Heart right ventricle (tissue), 16 donors: ENCODE measurements around the gene ATF6B. TPM values are rescaled to one million over a fixed set of nuclear protein-coding genes. Genes with fewer than 3 reads are reported as not detected.
"Not testable (repeated sequence)": the region's sequence is repeated elsewhere in the genome, so short reads cannot be mapped to it uniquely, and the experiment has no call there.

Experiments
- ATAC-seq, 8 donors: fragments of 200-7000 bp; cut with Tn5 transposase; one replicate each; pipeline ENCODE4 v1.9.1; 2020; ENCODE audit warnings: mild to moderate bottlenecking in 8 of 8, moderate library complexity in 8 of 8, moderate number of reproducible peaks in 1 of 8
- DNase-seq, 2 donors: peaks; one replicate each; pipeline ENCODE4 v3.0.0-alpha.2; 2020
- H3K27ac ChIP-seq, 10 donors: fragments of 200-600 bp; sonication (generic) in 2 of 10; one replicate each; pipeline versions ENCODE4 v1.5.0 to v1.8.0; 2020 to 2022; ENCODE audit warnings: mild to moderate bottlenecking in 3 of 10
- H3K27me3 ChIP-seq, 7 donors: fragments of 200-600 bp; one replicate each; pipeline ENCODE4 v1.8.0; 2021 to 2022; ENCODE audit warnings: mild to moderate bottlenecking in 2 of 7
- H3K36me3 ChIP-seq, 9 donors: fragments of 200-600 bp; sonication (generic) in 1 of 9; one replicate each; pipeline versions ENCODE4 v1.5.0 to v1.8.0; 2020 to 2022; ENCODE audit warnings: mild to moderate bottlenecking in 2 of 9
- H3K4me1 ChIP-seq, 9 donors: fragments of 200-600 bp; sonication (generic) in 1 of 9; one replicate each; pipeline versions ENCODE4 v1.5.0 to v1.8.0; 2020 to 2022; ENCODE audit warnings: mild to moderate bottlenecking in 4 of 9
- H3K4me3 ChIP-seq, 10 donors: fragments of 200-600 bp; sonication (generic) in 2 of 10; one replicate each; pipeline versions ENCODE4 v1.5.0 to v1.8.0; 2020 to 2022; ENCODE audit warnings: mild to moderate bottlenecking in 7 of 10, moderate library complexity in 2 of 10
- H3K9me3 ChIP-seq, 11 donors: fragments of 200-600 bp in 10 of 11; sonication (generic) in 2 of 11; one replicate each; pipeline versions ENCODE4 v1.5.0 to v1.8.0; 2013 to 2022; ENCODE audit warnings: mild to moderate bottlenecking in 2 of 11, control low read depth in 1 of 11, moderate library complexity in 1 of 11
- WGBS, 2 donors: extraction: QIAGEN DNeasy Blood & Tissue Kit; methylation state at CpG; one replicate each; pipeline ENCODE4 v1.1.7; 2013; ENCODE audit warnings: inconsistent platforms in 1 of 2; 5-methylcytosine and 5-hydroxymethylcytosine counted together
- intact Hi-C, 10 donors: fragments of 100-400 bp; cut with DNase I; formaldehyde crosslinking; loops; one replicate each; pipeline versions ENCODE4 v1.11.1 to v1.14.2; 2022
- polyA plus RNA-seq, 2 donors: library from polyadenylated mRNA; stranded (reverse); fragments of 200-250 nt; gene quantifications; one replicate each; pipeline ENCODE4 v1.2.3, GENCODE V29; 2013
- total RNA-seq, 10 donors: library from RNA; stranded (reverse); fragmentation: NEBNext Ultra II Directional in 3 of 10; extraction: Animal tissue kit (Norgen Biotek cat#: 25700) in 3 of 10; gene quantifications; one replicate each; pipeline versions ENCODE4 v1.2.1 to v1.2.4, GENCODE V29; 2021 to 2023
- TF ChIP-seq, protein P1 (sequence below), 9 donors: fragments of 200-600 bp; sonication (generic) in 2 of 9; IDR thresholded peaks; one replicate each; pipeline versions ENCODE4 v1.5.0 to v1.8.0; 2021 to 2022; ENCODE audit warnings: antibody characterized with exemption in 9 of 9, mild to moderate bottlenecking in 5 of 9, moderate library complexity in 1 of 9
- donor health status: Arrhythmogenic right ventricular cardiomyopathy.
- donor health status: ischemic (EF 13 %, LVEDD 7.1; RV severe dilation, severe dysfunction).
- donor health status: healthy with polysubstance abuse.
- donor health status: DM: no; HTN: yes; CAD: no.
- donor health status: DM: no; HTN: no; CAD: no.
- donor health status: ischemic (EF 25% LVEDD 6.9; RV normal size, moderate dysfunction).
- donor health status: ischemic (EF 25% LVEDD 5.7; RV mildly dilated, moderate dysfunction).
- donor health status: healthy.
- donor health status: DM: yes; HTN: yes; CAD: no.
- donor health status: Ischemic cardiomyopathy.
- donor health status: ischemic (EF 35%, LVEDD 5.7; RV mildly dilated, moderate dysfunction).
- donor health status: nonischemic (EF 11% LVEDD 7.7; RV severe dilation, severe dysfunction).
- donor health status: DM: yes; HTN: yes; CAD: no.
- donor health status: PGD.
- donor health status: ischemic (EF 29% LVEDD 5.4; RV normal size, mild dysfunction).
- donor health status: nonischemic (EF 23%, LVEDD 6.1; RV moderate dilation, normal function).

Gene ATF6B
- total and polyA plus RNA-seq, 12 donors = 20.1 to 47.0 (median 29.4) TPM

DNA sequence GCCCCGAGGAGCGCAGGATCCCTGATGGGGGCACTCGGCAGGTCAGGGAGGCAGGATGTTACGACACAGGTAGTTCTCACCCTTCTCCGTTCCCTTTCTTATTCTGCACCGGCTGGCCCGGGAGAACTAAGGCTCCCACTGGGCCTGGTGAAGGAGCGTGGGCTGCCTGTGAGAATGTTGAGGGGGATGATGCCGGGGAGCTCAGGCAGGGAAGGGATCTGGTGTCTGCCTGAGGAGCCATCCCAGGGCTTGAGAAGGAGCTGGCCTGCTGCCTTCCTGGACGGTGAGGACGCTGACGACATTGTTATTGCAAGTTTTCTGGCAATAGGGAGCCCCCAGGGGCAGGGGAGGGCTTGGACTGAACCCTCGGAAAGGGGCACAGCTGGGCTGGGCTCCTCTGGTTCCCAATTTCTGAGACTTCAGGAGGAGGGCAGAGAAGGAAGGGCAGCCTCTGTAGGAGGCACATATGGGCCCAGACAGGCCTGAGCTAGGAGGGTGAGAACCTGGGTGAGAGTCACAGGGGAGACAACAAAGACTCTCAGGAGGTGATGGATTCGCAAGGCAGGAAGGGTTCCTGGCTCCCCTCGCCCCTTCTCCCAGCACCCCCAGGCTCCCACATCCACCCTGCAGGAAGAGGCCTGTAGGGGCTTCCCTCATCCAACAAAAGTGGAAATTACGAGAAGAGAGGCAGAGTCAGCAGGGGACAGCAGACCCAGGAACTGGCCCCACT, 57.1 kb downstream of the ATF6B start:
- TF ChIP-seq, protein P1, sequence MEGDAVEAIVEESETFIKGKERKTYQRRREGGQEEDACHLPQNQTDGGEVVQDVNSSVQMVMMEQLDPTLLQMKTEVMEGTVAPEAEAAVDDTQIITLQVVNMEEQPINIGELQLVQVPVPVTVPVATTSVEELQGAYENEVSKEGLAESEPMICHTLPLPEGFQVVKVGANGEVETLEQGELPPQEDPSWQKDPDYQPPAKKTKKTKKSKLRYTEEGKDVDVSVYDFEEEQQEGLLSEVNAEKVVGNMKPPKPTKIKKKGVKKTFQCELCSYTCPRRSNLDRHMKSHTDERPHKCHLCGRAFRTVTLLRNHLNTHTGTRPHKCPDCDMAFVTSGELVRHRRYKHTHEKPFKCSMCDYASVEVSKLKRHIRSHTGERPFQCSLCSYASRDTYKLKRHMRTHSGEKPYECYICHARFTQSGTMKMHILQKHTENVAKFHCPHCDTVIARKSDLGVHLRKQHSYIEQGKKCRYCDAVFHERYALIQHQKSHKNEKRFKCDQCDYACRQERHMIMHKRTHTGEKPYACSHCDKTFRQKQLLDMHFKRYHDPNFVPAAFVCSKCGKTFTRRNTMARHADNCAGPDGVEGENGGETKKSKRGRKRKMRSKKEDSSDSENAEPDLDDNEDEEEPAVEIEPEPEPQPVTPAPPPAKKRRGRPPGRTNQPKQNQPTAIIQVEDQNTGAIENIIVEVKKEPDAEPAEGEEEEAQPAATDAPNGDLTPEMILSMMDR (IDR thresholded peaks at IDR 0.05) = no peak
- Histone ChIP-seq H3K36me3 (peaks cover 0 to 100% (median 11%) of the 10 kb centered on the region in 9 donors), H3K27ac (peak overlapping the region in 8 of 10 donors; percentile 1 to 73 (median 64)), H3K9me3 (no peaks in the 10 kb centered on the region), H3K4me3 (no peak overlapping the region), H3K27me3 (no peaks in the 10 kb centered on the region), H3K4me1 (peaks cover 0 to 25% (median 3%) of the 10 kb centered on the region in 9 donors)
- intact Hi-C loops = no loop called here
- 66 to 69% methylated on average over 16 of the region's 16 CpGs for WGBS, 2 donors
- DNase-seq (peak; percentile 60 to 72), ATAC-seq (peak; percentile 52 to 82 (median 67))

DNA sequence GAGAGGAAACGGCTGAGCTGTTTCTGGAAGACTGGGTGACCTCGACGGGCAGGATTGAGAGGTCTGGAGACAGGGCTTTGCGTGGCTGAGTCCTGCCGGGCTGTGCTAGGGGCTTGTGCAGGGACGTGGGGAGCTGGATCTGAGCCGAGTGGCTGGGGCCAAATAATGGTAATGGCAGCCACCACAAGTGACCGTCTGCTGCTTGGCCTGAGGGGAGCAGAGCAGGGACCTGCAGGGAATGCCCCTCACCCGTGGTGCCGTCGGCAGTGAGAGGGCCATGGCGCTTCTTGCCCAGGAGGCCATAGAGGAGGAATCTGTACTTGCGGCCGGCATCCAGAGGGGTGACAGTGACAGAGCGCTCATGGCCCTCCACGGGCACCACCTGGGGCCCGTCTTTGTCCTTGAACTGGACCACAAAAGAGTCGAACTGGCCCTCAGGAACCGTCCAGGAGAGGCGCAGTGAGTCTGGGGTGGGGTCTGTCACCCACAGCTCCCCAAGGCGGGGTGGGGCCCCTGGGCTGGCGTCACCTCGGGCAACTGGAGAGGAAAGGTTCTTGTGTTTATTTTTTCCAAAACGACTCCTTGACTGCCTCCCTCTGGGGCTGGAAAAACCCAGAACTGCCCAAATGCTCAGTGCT, 58.0 kb downstream of the ATF6B start:
- H3K9me3 ChIP-seq = no peaks in the 10 kb centered on the region
- H3K27me3 ChIP-seq = no peaks in the 10 kb centered on the region
- TF ChIP-seq, protein P1 (IDR thresholded peaks at IDR 0.05) = no peak
- DNase-seq = no peak
- H3K4me1 ChIP-seq = peaks cover 0 to 24% (median 3%) of the 10 kb centered on the region in 9 donors
- WGBS, 2 donors = 79 to 80% methylated on average over 24 of the region's 24 CpGs
- peak overlapping the region in 7 of 10 donors; percentile 38 to 73 (median 64) for H3K27ac ChIP-seq
- intact Hi-C loops = no loop called here
- peaks cover 0 to 100% (median 13%) of the 10 kb centered on the region in 9 donors for H3K36me3 ChIP-seq
- no peak overlapping the region for H3K4me3 ChIP-seq
- ATAC-seq = peak in 1 of 8 donors; percentile 5

DNA sequence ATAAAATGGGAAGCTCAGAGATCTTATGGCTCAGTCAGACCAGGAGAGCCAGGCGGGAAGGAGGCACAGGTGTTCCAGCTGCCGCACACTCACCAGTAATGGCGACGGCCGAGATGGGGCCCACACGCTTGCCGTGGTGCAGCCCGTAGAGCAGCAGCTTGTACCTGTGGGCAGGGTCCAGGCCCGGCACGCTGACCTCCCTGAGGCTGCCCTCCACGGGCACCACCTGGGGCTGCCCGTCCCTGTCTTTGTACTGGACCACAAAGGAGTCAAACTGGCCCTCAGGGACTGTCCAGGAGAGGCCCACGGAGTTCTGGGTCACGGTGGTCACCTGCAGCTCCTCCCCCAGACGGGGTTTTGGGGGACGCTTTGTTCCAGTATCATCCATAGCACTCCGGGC, 58.6 kb downstream of the ATF6B start:
- Histone ChIP-seq H3K4me1 (peaks cover 0 to 24% (median 3%) of the 10 kb centered on the region in 9 donors), H3K27me3 (no peaks in the 10 kb centered on the region), H3K27ac (peak overlapping the region in 4 of 10 donors; percentile 38 to 72 (median 58)), H3K9me3 (no peaks in the 10 kb centered on the region), H3K4me3 (no peak overlapping the region), H3K36me3 (peaks cover 0 to 100% (median 18%) of the 10 kb centered on the region in 9 donors)
- DNase-seq (peak in 1 of 2 donors; percentile 10), ATAC-seq (no peak)
- TF ChIP-seq, protein P1 (IDR thresholded peaks at IDR 0.05) = no peak
- 90 to 95% methylated on average over 17 of the region's 17 CpGs for WGBS, 2 donors
- intact Hi-C loops = no loop called here

GRCh38 chr6:32068867-32069266, 59.2 kb downstream of the ATF6B start:
- peak in 1 of 2 donors; percentile 7 for DNase-seq
- Histone ChIP-seq H3K4me1 (peaks cover 0 to 24% (median 3%) of the 10 kb centered on the region in 9 donors), H3K36me3 (peaks cover 0 to 100% (median 23%) of the 10 kb centered on the region in 9 donors), H3K27me3 (no peaks in the 10 kb centered on the region), H3K27ac (no peak overlapping the region), H3K9me3 (no peaks in the 10 kb centered on the region), H3K4me3 (no peak overlapping the region)
- TF ChIP-seq, protein P1 (IDR thresholded peaks at IDR 0.05) = no peak
- intact Hi-C loops = no loop called here
- ATAC-seq = no peak
- WGBS, 2 donors = 91 to 93% methylated on average over 14 of the region's 14 CpGs

DNA sequence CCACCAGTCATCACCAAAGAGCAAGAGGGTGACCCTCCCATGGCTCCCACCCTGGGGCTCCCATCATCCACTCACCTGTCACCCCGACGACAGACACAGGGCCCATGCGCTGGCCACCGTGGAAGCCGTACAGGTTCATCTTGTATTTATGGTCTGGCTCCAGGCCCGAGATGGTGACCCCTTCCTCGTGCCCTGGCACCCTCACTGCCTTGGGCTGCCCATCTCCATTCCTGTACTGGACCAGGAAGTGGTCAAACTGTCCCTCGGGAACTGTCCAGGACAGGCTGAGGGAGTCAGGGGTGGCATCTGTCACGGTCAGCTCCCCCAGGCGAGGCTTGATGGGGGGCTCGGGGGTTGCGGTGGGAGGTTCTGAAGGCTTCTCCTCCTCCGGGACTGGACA, 59.7 kb downstream of the ATF6B start:
- H3K9me3 ChIP-seq, H3K27me3 ChIP-seq, intact Hi-C loops, H3K4me3 ChIP-seq, ATAC-seq: not testable (repeated sequence)
- peak in 1 of 2 donors; percentile 2 for DNase-seq
- 90 to 92% methylated on average over 13 of the region's 13 CpGs for WGBS, 2 donors
- peaks cover 0 to 100% (median 28%) of the 10 kb centered on the region in 9 donors for H3K36me3 ChIP-seq
- peaks cover 0 to 24% (median 3%) of the 10 kb centered on the region in 9 donors for H3K4me1 ChIP-seq
- H3K27ac ChIP-seq = peak overlapping the region in 1 of 10 donors; percentile 23

DNA sequence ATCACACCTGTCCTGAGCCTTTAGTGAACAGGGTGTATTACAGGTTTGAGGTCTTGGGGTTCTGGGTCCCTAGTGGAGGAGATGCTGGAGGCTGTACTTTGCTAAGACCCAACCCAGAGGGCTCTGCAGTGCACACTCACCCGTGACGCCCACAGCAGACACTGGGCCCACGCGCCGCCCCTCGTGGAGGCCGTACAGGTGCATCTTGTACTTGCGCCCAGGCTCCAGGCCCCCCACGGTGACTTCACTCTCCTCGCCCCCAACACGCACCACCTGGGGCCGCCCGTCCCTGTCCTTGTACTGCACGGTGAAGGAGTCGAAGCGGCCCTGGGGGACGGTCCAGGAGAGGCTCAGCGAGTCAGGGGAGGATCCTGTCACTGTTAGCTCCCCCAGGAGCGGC, 60.5 kb downstream of the ATF6B start:
- H3K36me3 ChIP-seq = peaks cover 0 to 100% (median 28%) of the 10 kb centered on the region in 9 donors
- peaks cover 0 to 23% (median 3%) of the 10 kb centered on the region in 9 donors for H3K4me1 ChIP-seq
- WGBS, 2 donors = 90 to 94% methylated on average over 16 to 19 of the region's 19 CpGs
- H3K9me3 ChIP-seq, H3K4me3 ChIP-seq, H3K27me3 ChIP-seq, H3K27ac ChIP-seq, ATAC-seq, intact Hi-C loops: not testable (repeated sequence)
- peak in 1 of 2 donors; percentile 10 for DNase-seq
